DOHH2 (cell line): Measurements from ENCODE around the gene VASH1.

ENCODE experiments used
- H3F3A ChIP-seq: fragments of 200-600 bp; sonication (generic), shearing (Covaris generic); 2 replicates; pipeline ENCODE4 v1.6.0; 2016; ENCODE audit warnings: antibody characterized with exemption, mild to moderate bottlenecking; ENCODE audit not compliant: control insufficient read depth, insufficient read depth
- H3K27ac ChIP-seq: fragments of 200-600 bp; sonication (generic); 2 replicates; pipeline ENCODE4 v1.5.1; 2014; ENCODE audit warnings: low read depth, mild to moderate bottlenecking, low read length, moderate library complexity
- H3K27me3 ChIP-seq: fragments of 200-600 bp; sonication (generic); 2 replicates; pipeline ENCODE4 v1.6.1; 2014; ENCODE audit warnings: mild to moderate bottlenecking, low read length, mixed read lengths; ENCODE audit not compliant: control insufficient read depth
- H3K36me3 ChIP-seq: fragments of 200-600 bp; sonication (generic); 2 replicates; pipeline ENCODE4 v1.6.1; 2014; ENCODE audit warnings: mild to moderate bottlenecking, low read length, moderate library complexity, mixed read lengths; ENCODE audit not compliant: control insufficient read depth
- H3K4me1 ChIP-seq: fragments of 200-600 bp; sonication (generic); 2 replicates; pipeline ENCODE4 v1.6.1; 2014; ENCODE audit warnings: mild to moderate bottlenecking, low read length, mixed read lengths; ENCODE audit not compliant: control insufficient read depth
- H3K4me2 ChIP-seq: fragments of 200-600 bp; sonication (generic); 2 replicates; pipeline ENCODE4 v1.6.0; 2014; ENCODE audit warnings: mild to moderate bottlenecking, low read length, moderate library complexity
- H3K4me3 ChIP-seq: fragments of 200-600 bp; sonication (generic); 2 replicates; pipeline ENCODE4 v1.5.1; 2014; ENCODE audit warnings: mild to moderate bottlenecking, low read length, mixed read lengths
- H3K79me2 ChIP-seq: fragments of 200-600 bp; sonication (generic); 2 replicates; pipeline ENCODE4 v1.6.1; 2014; ENCODE audit warnings: mild to moderate bottlenecking, low read length, mixed read lengths; ENCODE audit not compliant: control insufficient read depth
- H3K9me2 ChIP-seq: fragments of 200-600 bp; sonication (generic); replicated peaks from 2 replicates; pipeline ENCODE4 v1.6.1; 2014; ENCODE audit warnings: mild to moderate bottlenecking, low read length, mixed read lengths; ENCODE audit not compliant: control insufficient read depth
- H3K9me3 ChIP-seq: fragments of 200-600 bp; sonication (generic); 2 replicates; pipeline ENCODE4 v1.6.1; 2014; ENCODE audit warnings: antibody characterized with exemption, low read length, mixed read lengths; ENCODE audit not compliant: control insufficient read depth, insufficient read depth
- H4K20me1 ChIP-seq: fragments of 200-600 bp; sonication (generic); 2 replicates; pipeline ENCODE4 v1.6.0; 2014; ENCODE audit warnings: low read depth, mild to moderate bottlenecking, antibody characterized with exemption, low read length, moderate library complexity; ENCODE audit not compliant: control insufficient read depth, insufficient read depth
- EZH2phosphoT487 ChIP-seq: fragments of 200-600 bp; sonication (generic); IDR thresholded peaks from 2 replicates; pipeline ENCODE4 v1.6.1; 2017; ENCODE audit warnings: borderline replicate concordance, mild to moderate bottlenecking, antibody characterized with exemption, low read length, moderate library complexity, mixed read lengths
- TF ChIP-seq, protein P1 (sequence below): fragments of 200-600 bp; sonication (generic); IDR thresholded peaks from one replicate; pipeline ENCODE4 v1.5.1; 2014; ENCODE audit warnings: antibody characterized with exemption, mild to moderate bottlenecking, low read depth, low read length; ENCODE audit not compliant: poor library complexity, severe bottlenecking

The VASH1 gene

DNA sequence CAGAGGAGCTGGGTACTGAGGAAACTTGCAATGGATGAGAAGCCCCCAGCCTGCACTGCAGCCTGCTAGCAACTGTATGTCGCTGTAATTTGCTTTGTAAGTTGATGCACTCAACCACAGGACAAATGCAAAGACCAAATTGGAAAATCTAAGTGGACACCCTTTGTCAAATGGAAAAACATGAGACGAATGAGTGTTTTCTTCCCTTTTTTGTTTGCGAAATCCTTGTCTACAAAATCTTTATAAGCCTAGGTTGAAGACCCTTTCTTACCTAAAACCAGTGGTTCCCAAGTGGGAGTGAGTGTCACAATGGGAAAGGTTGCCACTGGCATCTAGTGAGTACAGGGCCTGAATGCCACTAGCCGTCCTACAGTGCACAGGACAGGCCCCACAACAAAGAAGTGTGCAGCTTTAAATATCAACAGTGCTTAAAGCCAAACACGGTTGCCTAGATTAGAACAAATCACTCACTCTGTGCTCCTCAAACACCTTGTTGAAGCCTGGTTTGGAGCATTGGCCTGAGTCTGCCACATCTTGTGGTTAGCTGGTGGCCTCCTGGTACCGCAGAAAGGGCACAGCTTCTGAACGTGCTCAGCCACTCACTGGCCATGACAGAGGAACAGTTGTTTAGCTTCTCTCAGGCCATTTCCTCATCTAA is 7.6 kb upstream of the VASH1 start:
- no peaks in the 10 kb centered on the region for H3K27me3 ChIP-seq
- H3K4me1 ChIP-seq, result no peaks in the 10 kb centered on the region
- H3K79me2 ChIP-seq, result no peaks in the 10 kb centered on the region
- H3F3A ChIP-seq, result no peaks in the 10 kb centered on the region
- no peak for TF ChIP-seq EZH2phosphoT487
- TF ChIP-seq, protein P1, sequence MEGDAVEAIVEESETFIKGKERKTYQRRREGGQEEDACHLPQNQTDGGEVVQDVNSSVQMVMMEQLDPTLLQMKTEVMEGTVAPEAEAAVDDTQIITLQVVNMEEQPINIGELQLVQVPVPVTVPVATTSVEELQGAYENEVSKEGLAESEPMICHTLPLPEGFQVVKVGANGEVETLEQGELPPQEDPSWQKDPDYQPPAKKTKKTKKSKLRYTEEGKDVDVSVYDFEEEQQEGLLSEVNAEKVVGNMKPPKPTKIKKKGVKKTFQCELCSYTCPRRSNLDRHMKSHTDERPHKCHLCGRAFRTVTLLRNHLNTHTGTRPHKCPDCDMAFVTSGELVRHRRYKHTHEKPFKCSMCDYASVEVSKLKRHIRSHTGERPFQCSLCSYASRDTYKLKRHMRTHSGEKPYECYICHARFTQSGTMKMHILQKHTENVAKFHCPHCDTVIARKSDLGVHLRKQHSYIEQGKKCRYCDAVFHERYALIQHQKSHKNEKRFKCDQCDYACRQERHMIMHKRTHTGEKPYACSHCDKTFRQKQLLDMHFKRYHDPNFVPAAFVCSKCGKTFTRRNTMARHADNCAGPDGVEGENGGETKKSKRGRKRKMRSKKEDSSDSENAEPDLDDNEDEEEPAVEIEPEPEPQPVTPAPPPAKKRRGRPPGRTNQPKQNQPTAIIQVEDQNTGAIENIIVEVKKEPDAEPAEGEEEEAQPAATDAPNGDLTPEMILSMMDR, result no peak
- no peaks in the 10 kb centered on the region for H4K20me1 ChIP-seq
- H3K4me2 ChIP-seq, result no peak overlapping the region
- H3K9me2 ChIP-seq, result no peaks in the 10 kb centered on the region
- H3K27ac ChIP-seq, result no peak overlapping the region
- H3K9me3 ChIP-seq, result no peaks in the 10 kb centered on the region
- H3K36me3 ChIP-seq, result no peaks in the 10 kb centered on the region
- H3K4me3 ChIP-seq, result no peak overlapping the region

DNA sequence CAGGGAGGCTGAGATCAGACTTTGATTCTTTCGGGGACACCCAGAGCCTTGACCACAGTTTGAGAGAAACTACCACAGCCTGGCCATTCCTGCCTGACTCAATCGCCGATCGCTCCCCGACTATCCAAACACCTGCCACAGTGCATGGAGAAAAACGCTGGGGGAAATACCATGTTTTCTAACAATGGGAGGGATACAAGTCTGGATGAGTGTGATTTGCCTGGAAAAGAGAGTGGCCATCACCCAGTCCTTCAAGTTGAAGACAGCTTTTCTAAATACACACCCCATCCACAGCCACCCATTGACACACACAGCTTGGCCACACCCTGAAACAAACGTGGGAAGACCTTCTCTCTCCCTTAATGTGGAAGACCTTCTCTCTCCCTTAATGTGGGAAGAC is 6.7 kb upstream of the VASH1 start:
- no peaks in the 10 kb centered on the region for H3F3A ChIP-seq
- H3K79me2 ChIP-seq, result no peaks in the 10 kb centered on the region
- peaks cover 2% of the 10 kb centered on the region; the same call in 1 of the 2 replicates for H3K27me3 ChIP-seq
- H3K4me1 ChIP-seq, result no peaks in the 10 kb centered on the region
- H4K20me1 ChIP-seq, result no peaks in the 10 kb centered on the region
- H3K27ac ChIP-seq, result no peak overlapping the region
- H3K9me2 ChIP-seq, result no peaks in the 10 kb centered on the region
- no peak overlapping the region for H3K4me2 ChIP-seq
- H3K36me3 ChIP-seq, result no peaks in the 10 kb centered on the region
- no peak for TF ChIP-seq EZH2phosphoT487
- TF ChIP-seq, protein P1, result no peak
- H3K9me3 ChIP-seq, result no peaks in the 10 kb centered on the region
- H3K4me3 ChIP-seq, result no peak overlapping the region

DNA sequence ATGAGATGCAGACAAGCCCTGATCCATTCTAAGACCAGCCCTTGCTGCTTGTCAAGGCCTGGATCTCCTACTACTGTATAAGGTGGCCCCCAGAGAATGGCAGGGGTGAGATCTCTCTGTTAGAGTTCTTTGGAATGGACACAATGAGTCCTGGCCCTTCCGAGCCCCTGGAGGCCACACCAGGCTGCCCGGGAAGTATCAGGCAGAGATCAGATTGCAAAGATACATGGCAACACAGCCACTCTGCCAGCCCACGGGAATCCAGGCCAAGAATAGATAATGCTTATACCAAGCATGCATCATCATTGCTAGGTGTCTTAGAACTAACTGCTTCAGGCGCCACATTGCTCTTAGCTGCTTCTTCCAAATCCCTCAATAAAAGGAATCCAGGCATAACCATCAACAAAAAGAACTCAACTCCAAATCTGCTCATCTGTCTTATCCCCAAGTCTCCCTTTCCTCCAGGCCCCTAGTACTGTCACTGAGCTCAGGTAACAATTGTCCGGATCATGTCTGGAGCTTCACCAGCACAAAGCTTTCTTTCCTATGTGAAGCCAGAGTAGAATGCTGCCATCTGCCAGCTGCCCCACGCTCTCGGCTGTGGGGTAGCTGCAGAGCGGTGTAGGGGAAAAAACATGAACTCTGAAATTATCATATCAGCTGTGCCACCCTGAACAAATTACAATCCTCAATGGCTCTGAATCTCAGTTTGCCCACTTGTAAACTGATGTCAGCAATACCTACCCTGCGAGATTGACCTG is 5.5 kb upstream of the VASH1 start:
- Histone ChIP-seq H3K36me3 (no peaks in the 10 kb centered on the region), H3K4me1 (no peaks in the 10 kb centered on the region)

More for the DNA sequence above, 5.5 kb upstream of the VASH1 start:
- H3K4me3 ChIP-seq, result no peak overlapping the region
- TF ChIP-seq, protein P1, result no peak
- TF ChIP-seq EZH2phosphoT487, result no peak
- H3K79me2 ChIP-seq, result no peaks in the 10 kb centered on the region
- H3K9me2 ChIP-seq, result no peaks in the 10 kb centered on the region
- H3K9me3 ChIP-seq, result no peaks in the 10 kb centered on the region
- no peak overlapping the region for H3K4me2 ChIP-seq
- no peaks in the 10 kb centered on the region for H4K20me1 ChIP-seq
- peaks cover 8% of the 10 kb centered on the region for H3K27me3 ChIP-seq
- no peaks in the 10 kb centered on the region for H3F3A ChIP-seq
- H3K27ac ChIP-seq, result no peak overlapping the region
